Measurements from ENCODE around the gene ZNF708. TPM values are rescaled to one million over a fixed set of nuclear protein-coding genes. Genes with fewer than 3 reads are reported as not detected.

ZNF708 gene
- total RNA-seq, 6 experiments from 2014 or later, result 3.8 to 4.8 (median 4.2) TPM

DNA sequence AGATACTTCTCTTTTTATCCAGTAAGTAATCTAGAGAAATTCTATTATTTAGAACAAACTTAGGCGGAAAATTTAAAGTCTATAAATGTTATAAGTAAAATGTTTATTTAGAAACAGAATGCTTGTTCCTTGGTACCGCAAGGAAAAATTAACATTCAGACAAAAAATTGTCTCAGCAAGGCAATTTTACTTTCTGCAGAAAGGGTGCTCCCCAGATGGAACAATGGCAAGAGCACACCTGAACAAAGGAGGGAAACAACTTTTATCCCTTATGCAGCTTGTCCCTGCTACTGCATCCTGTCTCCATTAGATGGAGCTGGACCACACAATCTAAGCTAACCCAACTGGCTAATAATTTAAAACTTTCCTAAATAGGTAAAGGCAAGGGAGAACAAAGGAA is 6.5 kb upstream of the ZNF708 start:
- Mint-ChIP-seq H3K4me3 (no peak overlapping the region), H3K27ac (no peak overlapping the region), H3K4me1 (ENCODE audit: low read depth) (no peaks in the 10 kb centered on the region), H3K27me3 (ENCODE audit: insufficient read depth) (no peaks in the 10 kb centered on the region; the same call in 1 of the 2 replicates), H3K36me3 (ENCODE audit: low read depth) (peaks cover 9% of the 10 kb centered on the region), H3K9me3 (peaks cover 56% of the 10 kb centered on the region)
- TF ChIP-seq CTCF (IDR thresholded peaks at IDR 0.05), result no peak
- no peak for DNase-seq

GRCh38 chr19:21328406-21328805 is 804 bp downstream of the ZNF708 start:
- no peak for DNase-seq
- H3K27ac Mint-ChIP-seq, result peak overlapping the region; percentile 98
- H3K4me1 Mint-ChIP-seq (ENCODE audit: low read depth), result peaks cover 15% of the 10 kb centered on the region
- H3K36me3 Mint-ChIP-seq (ENCODE audit: low read depth), result peaks cover 41% of the 10 kb centered on the region
- peak overlapping the region; percentile 97 for H3K4me3 Mint-ChIP-seq
- 0 out of 2 replicates have a peak, but pooled peaks cover 3% of the 10 kb centered on the region for H3K27me3 Mint-ChIP-seq (ENCODE audit: insufficient read depth)
- TF ChIP-seq CTCF (IDR thresholded peaks at IDR 0.05), result no peak
- peaks cover 23% of the 10 kb centered on the region for H3K9me3 Mint-ChIP-seq

- no peak overlapping the region for H3K27ac Mint-ChIP-seq
- no peak for TF ChIP-seq CTCF (IDR thresholded peaks at IDR 0.05)
- no peak overlapping the region; the same call in 1 of the 2 replicates for H3K4me3 Mint-ChIP-seq
- peaks cover 62% of the 10 kb centered on the region for H3K36me3 Mint-ChIP-seq (ENCODE audit: low read depth)
- H3K27me3 Mint-ChIP-seq (ENCODE audit: insufficient read depth), result 0 out of 2 replicates have a peak, but pooled peaks cover 3% of the 10 kb centered on the region
- DNase-seq, result no peak
- H3K9me3 Mint-ChIP-seq, result peaks cover 35% of the 10 kb centered on the region
- peaks cover 24% of the 10 kb centered on the region for H3K4me1 Mint-ChIP-seq (ENCODE audit: low read depth)
These were observed 3.0 kb downstream of the ZNF708 start for GRCh38 chr19:21326169-21326568.

GRCh38 chr19:21323000-21323399 is 6.2 kb downstream of the ZNF708 start:
- Mint-ChIP-seq H3K4me3 (no peak overlapping the region), H3K9me3 (peaks cover 37% of the 10 kb centered on the region), H3K36me3 (ENCODE audit: low read depth) (peaks cover 75% of the 10 kb centered on the region), H3K4me1 (ENCODE audit: low read depth) (peaks cover 22% of the 10 kb centered on the region), H3K27ac (no peak overlapping the region), H3K27me3 (ENCODE audit: insufficient read depth) (no peaks in the 10 kb centered on the region)
- DNase-seq, result no peak
- no peak for TF ChIP-seq CTCF (IDR thresholded peaks at IDR 0.05)

GRCh38 chr19:21322528-21322927 is 6.7 kb downstream of the ZNF708 start:
- Mint-ChIP-seq H3K27ac (no peak overlapping the region), H3K36me3 (ENCODE audit: low read depth) (peaks cover 75% of the 10 kb centered on the region), H3K27me3 (ENCODE audit: insufficient read depth) (no peaks in the 10 kb centered on the region), H3K4me3 (no peak overlapping the region), H3K4me1 (ENCODE audit: low read depth) (peaks cover 17% of the 10 kb centered on the region), H3K9me3 (peaks cover 37% of the 10 kb centered on the region)
- no peak for DNase-seq
- TF ChIP-seq CTCF (IDR thresholded peaks at IDR 0.05), result no peak

DNA sequence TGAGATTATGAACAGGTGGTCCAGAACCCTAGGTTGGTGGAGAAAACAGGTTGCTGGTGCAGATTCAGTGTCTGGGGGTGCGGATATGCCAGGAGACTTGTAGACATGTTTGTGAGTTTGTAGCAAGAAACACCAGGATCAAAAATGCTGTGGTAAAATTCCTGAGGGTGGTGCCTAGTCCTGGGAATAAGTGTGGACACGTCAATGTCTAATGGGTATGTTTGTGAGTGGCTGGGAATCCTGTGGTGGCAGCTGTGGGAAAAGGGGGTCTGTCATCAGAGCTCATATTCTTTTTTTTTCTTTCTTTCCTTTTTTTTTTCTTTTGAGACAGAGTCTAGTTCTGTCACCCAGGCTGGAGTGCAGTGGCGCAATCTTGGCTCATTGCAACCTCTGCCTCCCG is 7.2 kb downstream of the ZNF708 start:
- Mint-ChIP-seq H3K36me3 (ENCODE audit: low read depth) (peaks cover 78% of the 10 kb centered on the region), H3K4me3 (no peak overlapping the region), H3K4me1 (ENCODE audit: low read depth) (peaks cover 16% of the 10 kb centered on the region; the same call in 1 of the 2 replicates), H3K27me3 (ENCODE audit: insufficient read depth) (no peaks in the 10 kb centered on the region), H3K9me3 (peaks cover 37% of the 10 kb centered on the region), H3K27ac (no peak overlapping the region)
- no peak for DNase-seq
- no peak for TF ChIP-seq CTCF (IDR thresholded peaks at IDR 0.05)

Data from HFFc6 (cell line).